Measurements from ENCODE around the gene USP3. TPM values are rescaled to one million over a fixed set of nuclear protein-coding genes. Genes with fewer than 3 reads are reported as not detected.

Gene USP3
- total RNA-seq, 1 donor from 2014 or later, result 39.5 TPM

DNA sequence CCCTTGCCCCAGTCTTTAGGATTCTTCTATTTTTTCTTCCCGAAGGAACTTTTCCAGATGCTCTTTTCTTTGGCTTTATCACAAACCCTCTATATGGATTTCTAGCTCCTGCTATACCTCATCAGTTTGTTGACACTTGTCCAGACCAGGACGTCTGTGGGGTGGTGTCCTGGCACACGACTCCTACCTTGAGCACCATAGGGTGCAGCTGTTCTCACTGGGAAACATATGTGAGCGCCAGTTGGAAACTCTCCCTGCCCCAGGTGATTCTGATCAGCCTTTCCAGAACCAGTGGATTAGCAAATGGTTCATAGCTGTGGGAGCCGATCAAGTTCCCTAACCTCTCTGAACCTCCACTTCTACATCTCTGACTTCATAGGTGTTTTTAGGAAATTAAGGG, 40.6 kb upstream of the USP3 start:
- Histone ChIP-seq H3K27ac (no peak overlapping the region), H3K9me3 (no peaks in the 10 kb centered on the region), H3K4me3 (no peak overlapping the region), H3K4me1 (peaks cover 41% of the 10 kb centered on the region), H3K27me3 (no peaks in the 10 kb centered on the region), H3K36me3 (no peaks in the 10 kb centered on the region)
- intact Hi-C loops (cut with DNase I), result no loop called here
- TF ChIP-seq POLR2A (IDR thresholded peaks at IDR 0.05) (no peak), POLR2AphosphoS5 (IDR thresholded peaks at IDR 0.05; ENCODE audit: insufficient read depth in 1 of 2, low read depth in 1 of 2) (no peak)
- TF ChIP-seq, protein P1, sequence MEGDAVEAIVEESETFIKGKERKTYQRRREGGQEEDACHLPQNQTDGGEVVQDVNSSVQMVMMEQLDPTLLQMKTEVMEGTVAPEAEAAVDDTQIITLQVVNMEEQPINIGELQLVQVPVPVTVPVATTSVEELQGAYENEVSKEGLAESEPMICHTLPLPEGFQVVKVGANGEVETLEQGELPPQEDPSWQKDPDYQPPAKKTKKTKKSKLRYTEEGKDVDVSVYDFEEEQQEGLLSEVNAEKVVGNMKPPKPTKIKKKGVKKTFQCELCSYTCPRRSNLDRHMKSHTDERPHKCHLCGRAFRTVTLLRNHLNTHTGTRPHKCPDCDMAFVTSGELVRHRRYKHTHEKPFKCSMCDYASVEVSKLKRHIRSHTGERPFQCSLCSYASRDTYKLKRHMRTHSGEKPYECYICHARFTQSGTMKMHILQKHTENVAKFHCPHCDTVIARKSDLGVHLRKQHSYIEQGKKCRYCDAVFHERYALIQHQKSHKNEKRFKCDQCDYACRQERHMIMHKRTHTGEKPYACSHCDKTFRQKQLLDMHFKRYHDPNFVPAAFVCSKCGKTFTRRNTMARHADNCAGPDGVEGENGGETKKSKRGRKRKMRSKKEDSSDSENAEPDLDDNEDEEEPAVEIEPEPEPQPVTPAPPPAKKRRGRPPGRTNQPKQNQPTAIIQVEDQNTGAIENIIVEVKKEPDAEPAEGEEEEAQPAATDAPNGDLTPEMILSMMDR (IDR thresholded peaks at IDR 0.05), result no peak
- no peak for DNase-seq (ENCODE audit: extremely low spot score in 2 of 2)

DNA sequence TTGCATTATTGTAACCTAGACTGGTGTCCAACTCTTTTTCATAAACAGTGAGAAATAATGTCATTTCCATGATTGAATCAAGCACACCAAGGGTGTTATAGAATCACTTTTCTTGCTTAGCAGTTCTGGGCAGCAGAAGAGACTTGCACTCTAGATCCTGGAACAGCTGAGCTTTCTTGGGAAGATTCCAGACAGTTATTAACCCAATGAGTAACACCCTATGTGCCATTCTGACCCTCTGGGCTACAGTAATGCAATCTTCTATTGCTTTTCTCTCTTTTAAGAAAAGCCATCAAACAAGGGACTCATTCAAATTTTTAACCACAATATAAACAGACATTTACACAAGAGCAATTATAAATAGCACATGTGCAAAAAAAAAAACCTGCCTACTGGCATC, 39.3 kb upstream of the USP3 start:
- no peaks in the 10 kb centered on the region for H3K36me3 ChIP-seq
- H3K4me3 ChIP-seq, result no peak overlapping the region
- DNase-seq (ENCODE audit: extremely low spot score in 2 of 2), result no peak
- H3K27ac ChIP-seq, result no peak overlapping the region
- TF ChIP-seq POLR2AphosphoS5 (IDR thresholded peaks at IDR 0.05; ENCODE audit: insufficient read depth in 1 of 2, low read depth in 1 of 2) (no peak), POLR2A (IDR thresholded peaks at IDR 0.05) (no peak)
- TF ChIP-seq, protein P1 (IDR thresholded peaks at IDR 0.05), result no peak
- H3K27me3 ChIP-seq, result no peaks in the 10 kb centered on the region
- intact Hi-C loops (cut with DNase I), result no loop called here
- H3K4me1 ChIP-seq, result peaks cover 41% of the 10 kb centered on the region
- H3K9me3 ChIP-seq, result no peaks in the 10 kb centered on the region

DNA sequence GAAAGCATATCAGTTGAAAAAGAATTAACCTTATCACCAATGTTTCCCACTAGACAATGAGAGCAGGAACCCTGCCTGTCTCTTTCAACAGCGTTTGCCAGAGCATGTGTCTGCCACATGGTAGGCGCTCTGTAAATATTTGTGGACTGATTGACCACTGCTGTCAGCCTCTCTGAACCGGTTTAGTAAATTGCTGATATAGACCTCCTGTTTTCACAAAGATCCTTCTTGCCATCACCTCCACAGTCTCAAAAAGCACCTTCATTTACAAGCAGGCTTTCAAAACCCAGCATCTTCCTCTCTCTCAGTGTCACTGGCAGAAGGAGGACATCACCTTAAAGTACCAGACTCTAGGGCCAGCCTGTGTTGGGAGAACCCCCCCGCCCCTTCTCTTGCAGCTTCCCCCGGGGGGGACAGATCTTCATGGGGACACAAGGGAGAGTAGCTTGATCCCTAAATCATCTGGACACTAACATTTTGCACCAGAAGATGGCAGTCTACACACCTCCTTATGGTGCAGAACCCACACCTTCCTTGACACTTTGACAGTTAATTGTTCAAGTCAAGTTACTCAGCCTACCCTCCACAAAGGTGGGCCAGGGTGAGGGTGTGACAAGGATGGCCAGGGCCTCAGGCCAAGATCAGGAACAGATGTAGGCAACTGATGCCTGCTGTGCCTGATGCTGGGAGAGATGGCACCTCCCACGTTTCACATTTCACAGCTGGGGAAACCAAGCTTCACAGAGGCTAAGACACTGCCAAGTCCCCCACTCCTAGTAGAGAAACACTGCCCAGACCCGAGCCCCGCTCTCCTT, 37.8 kb upstream of the USP3 start:
- DNase-seq (ENCODE audit: extremely low spot score in 2 of 2), result no peak
- Histone ChIP-seq H3K9me3 (no peaks in the 10 kb centered on the region), H3K4me1 (peaks cover 34% of the 10 kb centered on the region), H3K27me3 (no peaks in the 10 kb centered on the region), H3K36me3 (no peaks in the 10 kb centered on the region), H3K27ac (no peak overlapping the region), H3K4me3 (no peak overlapping the region)
- intact Hi-C loops (cut with DNase I), result no loop called here
- TF ChIP-seq, protein P1 (IDR thresholded peaks at IDR 0.05), result peak; percentile 17 to 53 (median 48)
- TF ChIP-seq POLR2A (IDR thresholded peaks at IDR 0.05) (no peak), POLR2AphosphoS5 (IDR thresholded peaks at IDR 0.05; ENCODE audit: insufficient read depth in 1 of 2, low read depth in 1 of 2) (no peak)

DNA sequence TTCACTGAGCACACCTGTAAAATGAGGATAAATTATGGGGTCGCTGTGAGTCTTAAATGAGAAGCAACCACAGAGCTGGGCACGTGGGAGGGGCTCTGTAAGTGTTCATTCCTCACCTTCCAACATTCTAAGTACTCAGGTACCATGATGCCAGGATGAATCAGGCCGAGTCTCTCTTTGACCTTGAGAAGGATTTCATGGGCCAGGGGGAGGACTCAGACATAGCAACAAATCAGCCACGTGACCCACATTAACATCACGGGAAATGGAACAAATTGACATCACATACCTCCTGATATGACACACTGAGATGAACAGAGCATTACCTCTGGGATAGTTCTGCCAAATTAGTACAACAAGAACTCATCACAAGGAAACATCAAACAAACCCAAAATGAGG, 35.2 kb upstream of the USP3 start:
- TF ChIP-seq POLR2A (IDR thresholded peaks at IDR 0.05), result no peak
- TF ChIP-seq, protein P1 (IDR thresholded peaks at IDR 0.05), result no peak
- no peak for TF ChIP-seq POLR2AphosphoS5 (IDR thresholded peaks at IDR 0.05; ENCODE audit: insufficient read depth in 1 of 2, low read depth in 1 of 2)
- no peak overlapping the region for H3K4me3 ChIP-seq
- H3K36me3 ChIP-seq, result no peaks in the 10 kb centered on the region
- no peaks in the 10 kb centered on the region for H3K9me3 ChIP-seq
- intact Hi-C loops (cut with DNase I), result no loop called here
- peaks cover 29% of the 10 kb centered on the region for H3K4me1 ChIP-seq
- H3K27me3 ChIP-seq, result no peaks in the 10 kb centered on the region
- no peak for DNase-seq (ENCODE audit: extremely low spot score in 2 of 2)
- no peak overlapping the region for H3K27ac ChIP-seq

DNA sequence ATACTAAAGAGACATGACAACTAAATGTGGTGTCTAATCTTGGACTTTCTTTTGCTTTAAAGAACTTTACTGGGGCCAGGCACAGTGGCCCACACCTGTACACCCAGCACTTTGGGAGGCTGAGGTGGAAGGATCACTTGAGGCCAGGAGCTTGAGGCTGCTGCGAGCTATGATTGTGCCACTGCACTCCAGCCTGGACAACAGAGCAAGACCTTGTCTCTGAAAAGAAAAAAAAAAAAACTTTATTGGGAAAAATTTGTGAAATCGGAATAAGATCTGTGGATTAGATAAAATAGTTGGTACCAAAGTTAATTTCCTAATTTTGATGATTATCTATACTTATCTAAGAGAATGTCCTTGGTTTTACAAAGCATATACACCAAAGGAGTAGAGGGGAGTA, 34.4 kb upstream of the USP3 start:
- Histone ChIP-seq H3K27ac (no peak overlapping the region), H3K4me1 (peaks cover 26% of the 10 kb centered on the region), H3K27me3 (no peaks in the 10 kb centered on the region), H3K4me3 (no peak overlapping the region), H3K36me3 (no peaks in the 10 kb centered on the region), H3K9me3 (no peaks in the 10 kb centered on the region)
- intact Hi-C loops (cut with DNase I), result no loop called here
- TF ChIP-seq, protein P1 (IDR thresholded peaks at IDR 0.05), result no peak
- TF ChIP-seq POLR2AphosphoS5 (IDR thresholded peaks at IDR 0.05; ENCODE audit: insufficient read depth in 1 of 2, low read depth in 1 of 2) (no peak), POLR2A (IDR thresholded peaks at IDR 0.05) (no peak)
- DNase-seq (ENCODE audit: extremely low spot score in 2 of 2), result no peak
